Measurements from ENCODE around the gene KLK3.

Gene KLK3

GRCh38 chr19:50832666-50833065 is 22.0 kb upstream of the KLK3 start:
- DNase-seq = no peak

GRCh38 chr19:50833117-50833801 is 21.5 kb upstream of the KLK3 start, which contains the start of gene KLK15:
Gene KLK15 (minus strand): TSS chr19:50833574. CDS start chr19:50831492, 2,082 bp downstream.
- DNase-seq = no peak

- DNase-seq = no peak
Observed at GRCh38 chr19:50833802-50834167, 20.9 kb upstream of the KLK3 start.

GRCh38 chr19:50835103-50835784 is 19.5 kb upstream of the KLK3 start:
- DNase-seq = no peak

- DNase-seq = peak; percentile 9
Observed at GRCh38 chr19:50835785-50836542, 18.8 kb upstream of the KLK3 start.

GRCh38 chr19:50836543-50837195 is 18.0 kb upstream of the KLK3 start:
- no peak for DNase-seq

- no peak for DNase-seq
Observed at GRCh38 chr19:50837300-50837699, 17.4 kb upstream of the KLK3 start.

- DNase-seq = no peak
Observed at GRCh38 chr19:50838239-50838638, 16.5 kb upstream of the KLK3 start.

GRCh38 chr19:50839712-50840655 is 14.7 kb upstream of the KLK3 start:
- no peak for DNase-seq

GRCh38 chr19:50842130-50842529 is 12.6 kb upstream of the KLK3 start:
- no peak for DNase-seq

GRCh38 chr19:50843205-50843604 is 11.5 kb upstream of the KLK3 start:
- DNase-seq = no peak

- DNase-seq = no peak
Observed at GRCh38 chr19:50843701-50844221, 11.0 kb upstream of the KLK3 start.

GRCh38 chr19:50844296-50844935 is 10.3 kb upstream of the KLK3 start:
- peak; percentile 20 for DNase-seq

GRCh38 chr19:50850738-50851137 is 4.0 kb upstream of the KLK3 start:
- no peak for DNase-seq

- DNase-seq = no peak
Observed at GRCh38 chr19:50851620-50852019, 3.1 kb upstream of the KLK3 start.

- DNase-seq = no peak
Observed at GRCh38 chr19:50857366-50857765, 2.7 kb downstream of the KLK3 start.

GRCh38 chr19:50858886-50859285 is 4.2 kb downstream of the KLK3 start:
- DNase-seq = no peak

GRCh38 chr19:50859849-50860248 is 5.1 kb downstream of the KLK3 start:
- DNase-seq = no peak

GRCh38 chr19:50861010-50861409 is 6.3 kb downstream of the KLK3 start:
- no peak for DNase-seq

GRCh38 chr19:50861496-50862286 is 7.0 kb downstream of the KLK3 start:
- DNase-seq = no peak

GRCh38 chr19:50869479-50869878 is 14.8 kb downstream of the KLK3 start:
- DNase-seq = no peak
